ENCODE results near the gene SLC28A1. TPM values are rescaled to one million over a fixed set of nuclear protein-coding genes. Genes with fewer than 3 reads are reported as not detected.

The SLC28A1 gene
- total and polyA plus RNA-seq, 2 of the 4 experiments (the other 2 are of a cell fraction) = not detected

DNA sequence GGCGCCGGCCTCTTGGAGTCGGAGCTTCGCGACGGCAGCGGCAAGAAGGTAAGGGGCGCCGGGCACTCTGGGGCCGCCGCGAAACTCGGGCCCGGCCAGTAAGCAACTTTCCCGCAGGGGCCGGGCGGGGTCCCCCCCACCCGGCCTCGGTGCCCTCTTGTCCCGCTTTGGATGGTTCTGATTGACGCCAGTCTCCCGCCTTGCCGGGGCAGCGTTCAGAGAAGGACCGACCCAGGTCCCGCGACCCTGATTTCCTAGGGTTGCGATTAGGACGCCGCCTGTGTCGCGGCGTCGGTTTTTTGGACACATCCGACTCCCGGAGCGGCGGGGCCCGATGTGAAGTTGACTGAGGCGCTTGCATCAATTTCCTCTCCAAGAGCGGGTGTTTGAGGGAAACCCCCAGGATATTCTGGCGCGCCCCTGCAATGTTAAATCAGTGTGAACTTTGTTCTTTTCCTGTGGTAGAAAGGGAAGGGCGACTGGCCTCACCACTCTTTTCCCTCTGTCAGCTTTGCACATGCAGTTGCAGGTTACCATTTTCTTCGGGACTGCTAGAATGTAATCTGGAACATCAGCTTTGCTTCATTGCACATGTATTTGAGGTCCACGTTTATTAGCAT lies 97.9 kb downstream of the SLC28A1 start:
- peak; percentile 18 for DNase-seq
- Histone ChIP-seq H3K79me1 (ENCODE audit: low read depth in 1 of 2, low read length in 2 of 2) (peaks cover 10 to 40% of the 10 kb centered on the region in 2 experiments), H2AK9ac (replicated peaks; ENCODE audit: low read depth, low read length, poor library complexity) (peak overlapping the region; percentile 58), H4K91ac (ENCODE audit: insufficient read depth, low read depth, low read length) (no peak overlapping the region; the same call in 1 of the 2 replicates), H2AFZ (replicated peaks; ENCODE audit: low read length, poor library complexity) (peak overlapping the region; percentile 99), H3K4me3 (ENCODE audit: insufficient read depth, low read depth, low read length) (peak overlapping the region; percentile 88), H3K18ac (ENCODE audit: low read depth, low read length) (no peak overlapping the region), H3K23ac (ENCODE audit: low read depth, low read length) (peak overlapping the region; percentile 57; the same call in 1 of the 2 replicates), H2BK120ac (ENCODE audit: low read depth, low read length) (no peak overlapping the region), H3K4me2 (ENCODE audit: low read depth, low read length) (peak overlapping the region; percentile 80), H3K56ac (ENCODE audit: extremely low read depth, insufficient read depth, low read length) (no peak overlapping the region), H3K9ac (ENCODE audit: low read depth, low read length) (peak overlapping the region; percentile 50), H2BK15ac (ENCODE audit: low read depth, low read length) (no peak overlapping the region), H3K9me1 (ENCODE audit: insufficient read depth, low read length) (0 out of 2 replicates have a peak, but pooled peaks cover 5% of the 10 kb centered on the region), H3K9me3 (ENCODE audit: control insufficient read depth, insufficient read depth, low read length) (no peaks in the 10 kb centered on the region), H3K4me1 (ENCODE audit: control insufficient read depth, insufficient read depth, low read length) (peaks cover 5% of the 10 kb centered on the region), H3K27ac (ENCODE audit: insufficient read depth, low read length) (peak overlapping the region; percentile 78), H4K5ac (ENCODE audit: low read depth, low read length) (no peak overlapping the region), H4K8ac (ENCODE audit: low read depth in 2 of 2, low read length in 2 of 2) (no peak overlapping the region), H2BK20ac (ENCODE audit: low read depth, low read length) (no peak overlapping the region), H4K20me1 (ENCODE audit: insufficient read depth, low read length) (peaks cover 47% of the 10 kb centered on the region), H2AK5ac (ENCODE audit: low read depth, low read length) (peak overlapping the region; percentile 28; the same call in 1 of the 2 replicates), H3K4ac (ENCODE audit: low read depth, low read length) (peak overlapping the region; percentile 62; the same call in 1 of the 2 replicates), H3K27me3 (ENCODE audit: control insufficient read depth, insufficient read depth, low read length) (no peaks in the 10 kb centered on the region), H3K14ac (replicated peaks; ENCODE audit: low read depth, low read length) (peak overlapping the region; percentile 15), H3K36me3 (ENCODE audit: control insufficient read depth, insufficient read depth, low read length) (no peaks in the 10 kb centered on the region), H2BK5ac (ENCODE audit: low read depth, low read length, poor library complexity, severe bottlenecking) (peak overlapping the region; percentile 86)
- ATAC-seq (ENCODE audit: low read depth) = no peak
- ChIA-PET POLR2A (ENCODE audit: unreplicated experiment) (no interaction called here), CTCF (interaction anchor here (1.6 kb wide), 1 partner anchor 62 kb away, joined by 3 read pairs; no protein-coding TSS in a partner anchor)
- intact Hi-C loops (cut with micrococcal nuclease) (loop anchor here (2.0 kb wide), 1 partner anchor 62 kb away; no protein-coding TSS in a partner anchor), dilution Hi-C loops (cut with HindIII; ENCODE audit: low sequenced_read_pairs, unreplicated experiment) (no loop called here), in situ Hi-C loops (cut with MboI; ENCODE audit: low sequenced_read_pairs) (no loop called here)
- no TSS peak for BruUV-seq (replicated peaks)
- 7% methylated on average over 3 of the region's 46 CpGs; no CpG with 5 or more reads in 1 of the 2 experiments for WGBS, 2 experiments (ENCODE audit: extremely low coverage in 2 of 2, insufficient read length in 1 of 2)
- TF ChIP-seq, protein P1, sequence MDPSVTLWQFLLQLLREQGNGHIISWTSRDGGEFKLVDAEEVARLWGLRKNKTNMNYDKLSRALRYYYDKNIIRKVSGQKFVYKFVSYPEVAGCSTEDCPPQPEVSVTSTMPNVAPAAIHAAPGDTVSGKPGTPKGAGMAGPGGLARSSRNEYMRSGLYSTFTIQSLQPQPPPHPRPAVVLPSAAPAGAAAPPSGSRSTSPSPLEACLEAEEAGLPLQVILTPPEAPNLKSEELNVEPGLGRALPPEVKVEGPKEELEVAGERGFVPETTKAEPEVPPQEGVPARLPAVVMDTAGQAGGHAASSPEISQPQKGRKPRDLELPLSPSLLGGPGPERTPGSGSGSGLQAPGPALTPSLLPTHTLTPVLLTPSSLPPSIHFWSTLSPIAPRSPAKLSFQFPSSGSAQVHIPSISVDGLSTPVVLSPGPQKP (IDR thresholded peaks at IDR 0.05; ENCODE audit: borderline replicate concordance, low read depth, low read length) = no peak
- TF ChIP-seq CTCF (conservative IDR thresholded peaks at IDR 0.05; ENCODE audit: low read depth, low read length) = no peak
- TF ChIP-seq RCOR1 (IDR thresholded peaks at IDR 0.05; ENCODE audit: insufficient replicate concordance, low read length) = no peak
- no peak for TF ChIP-seq CHD1 (IDR thresholded peaks at IDR 0.05; ENCODE audit: low read depth, low read length)
- TF ChIP-seq RAD21 (IDR thresholded peaks at IDR 0.05; ENCODE audit: low read length) = no peak
- no peak for TF ChIP-seq MXI1 (IDR thresholded peaks at IDR 0.05; ENCODE audit: borderline replicate concordance, low read depth, low read length)
- TF ChIP-seq BHLHE40 (IDR thresholded peaks at IDR 0.05; ENCODE audit: low read depth, low read length) = no peak
- no peak for TF ChIP-seq FOS (IDR thresholded peaks at IDR 0.05; ENCODE audit: low read depth, low read length)
- no peak for TF ChIP-seq SMC3 (IDR thresholded peaks at IDR 0.05; ENCODE audit: low read depth, low read length)
- TF ChIP-seq MAFK (IDR thresholded peaks at IDR 0.05; ENCODE audit: low read depth, low read length) = no peak
- TF ChIP-seq POLR2A (IDR thresholded peaks at IDR 0.05; ENCODE audit: low read depth, low read length) = no peak
- TF ChIP-seq CEBPB (IDR thresholded peaks at IDR 0.05; ENCODE audit: low read depth, low read length) = no peak
- TF ChIP-seq MAZ (IDR thresholded peaks at IDR 0.05; ENCODE audit: borderline replicate concordance, low read depth, low read length) = no peak
- no peak for TF ChIP-seq USF2 (IDR thresholded peaks at IDR 0.05; ENCODE audit: low read depth, low read length)
- TF ChIP-seq RFX5 (IDR thresholded peaks at IDR 0.05; ENCODE audit: low read depth, low read length) = no peak
